Esophagus muscularis mucosa (tissue), 3 donors: ENCODE results near the gene CCDC187.

ENCODE experiments used
- CTCF ChIP-seq, 3 experiments: fragments of 200-600 bp in 2 of 3; fragments of 450-650 bp in 1 of 3; sonication (generic) in 2 of 3; IDR thresholded peaks; one replicate each; pipeline ENCODE4 v1.5.1; 2017 to 2019; ENCODE audit warnings: antibody characterized with exemption in 3 of 3, mild to moderate bottlenecking in 2 of 3, moderate library complexity in 1 of 3
- POLR2A ChIP-seq: fragments of 450-650 bp; IDR thresholded peaks from one replicate; pipeline ENCODE4 v1.6.1; 2017; ENCODE audit warnings: antibody characterized with exemption, moderate library complexity, mild to moderate bottlenecking, low read depth
- POLR2AphosphoS5 ChIP-seq, 2 donors: sonication (generic); formaldehyde crosslinking; IDR thresholded peaks; one replicate each; pipeline ENCODE4 v1.6.1; 2017; ENCODE audit warnings: antibody characterized with exemption in 2 of 2

- no peak for TF ChIP-seq POLR2A
- no peak for TF ChIP-seq CTCF (IDR thresholded peaks at IDR 0.05)
- no peak for TF ChIP-seq POLR2AphosphoS5 (IDR thresholded peaks at IDR 0.05)
Measured at GRCh38 chr9:136322756-136323330, 18.9 kb upstream of the CCDC187 start.
